Astrocyte of the spinal cord (primary cell): ENCODE measurements around the gene GPR39.

Source experiments
- DNase-seq: peaks from one replicate; pipeline ENCODE4 v3.0.0; 2011; ENCODE audit warnings: low read depth, low spot score
- H3K4me3 ChIP-seq: 2 replicates; pipeline ENCODE4 v1.5.1; 2011; ENCODE audit warnings: low read depth, mild to moderate bottlenecking, low read length, moderate library complexity
- in situ Hi-C: cut with HindIII; loops from 2 replicates; pipeline ENCODE4 v1.10.0; 2017; ENCODE audit warnings: low sequenced_read_pairs
- TF ChIP-seq, protein P1 (sequence below): IDR thresholded peaks from 2 replicates; pipeline ENCODE4 v1.5.1; 2012; ENCODE audit warnings: low read depth, mild to moderate bottlenecking, low read length, inconsistent platforms

The GPR39 gene

DNA sequence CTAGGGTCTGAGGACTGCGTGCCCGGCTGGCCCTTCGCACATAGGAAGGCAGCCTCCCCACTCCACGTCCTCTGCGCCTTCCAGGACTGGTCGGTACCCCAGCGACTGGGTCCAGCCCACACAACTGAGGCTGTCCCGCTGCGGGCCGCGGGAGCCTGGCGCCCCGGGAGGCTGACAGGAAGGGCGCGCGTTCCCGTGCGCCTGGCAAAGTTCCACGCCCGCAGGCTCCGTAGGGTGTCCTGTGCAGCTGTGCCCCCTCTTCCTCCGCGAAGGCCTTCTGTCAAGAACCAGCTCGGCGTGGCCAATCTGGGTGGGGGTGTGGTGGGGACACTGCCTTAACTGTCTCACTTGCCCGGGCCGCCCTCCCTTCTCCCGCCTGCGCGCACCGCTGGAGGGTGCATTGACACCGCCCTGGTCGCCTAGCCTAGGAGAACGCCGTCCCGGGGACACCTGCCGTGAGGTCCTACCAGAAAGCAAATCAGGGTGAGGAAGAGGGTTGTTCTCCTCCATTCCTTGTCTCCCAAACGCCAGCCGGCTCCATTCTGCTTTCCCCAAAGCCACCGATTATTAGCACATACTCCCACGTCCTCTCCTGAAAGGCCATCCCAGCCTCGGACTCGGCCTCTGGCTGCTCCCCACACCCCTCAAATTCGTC, 254.0 kb downstream of the GPR39 start:
- peak overlapping the region; percentile 68 for H3K4me3 ChIP-seq
- in situ Hi-C loops, result no loop called here
- peak; percentile 65 for DNase-seq
- TF ChIP-seq, protein P1, sequence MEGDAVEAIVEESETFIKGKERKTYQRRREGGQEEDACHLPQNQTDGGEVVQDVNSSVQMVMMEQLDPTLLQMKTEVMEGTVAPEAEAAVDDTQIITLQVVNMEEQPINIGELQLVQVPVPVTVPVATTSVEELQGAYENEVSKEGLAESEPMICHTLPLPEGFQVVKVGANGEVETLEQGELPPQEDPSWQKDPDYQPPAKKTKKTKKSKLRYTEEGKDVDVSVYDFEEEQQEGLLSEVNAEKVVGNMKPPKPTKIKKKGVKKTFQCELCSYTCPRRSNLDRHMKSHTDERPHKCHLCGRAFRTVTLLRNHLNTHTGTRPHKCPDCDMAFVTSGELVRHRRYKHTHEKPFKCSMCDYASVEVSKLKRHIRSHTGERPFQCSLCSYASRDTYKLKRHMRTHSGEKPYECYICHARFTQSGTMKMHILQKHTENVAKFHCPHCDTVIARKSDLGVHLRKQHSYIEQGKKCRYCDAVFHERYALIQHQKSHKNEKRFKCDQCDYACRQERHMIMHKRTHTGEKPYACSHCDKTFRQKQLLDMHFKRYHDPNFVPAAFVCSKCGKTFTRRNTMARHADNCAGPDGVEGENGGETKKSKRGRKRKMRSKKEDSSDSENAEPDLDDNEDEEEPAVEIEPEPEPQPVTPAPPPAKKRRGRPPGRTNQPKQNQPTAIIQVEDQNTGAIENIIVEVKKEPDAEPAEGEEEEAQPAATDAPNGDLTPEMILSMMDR, result no peak

DNA sequence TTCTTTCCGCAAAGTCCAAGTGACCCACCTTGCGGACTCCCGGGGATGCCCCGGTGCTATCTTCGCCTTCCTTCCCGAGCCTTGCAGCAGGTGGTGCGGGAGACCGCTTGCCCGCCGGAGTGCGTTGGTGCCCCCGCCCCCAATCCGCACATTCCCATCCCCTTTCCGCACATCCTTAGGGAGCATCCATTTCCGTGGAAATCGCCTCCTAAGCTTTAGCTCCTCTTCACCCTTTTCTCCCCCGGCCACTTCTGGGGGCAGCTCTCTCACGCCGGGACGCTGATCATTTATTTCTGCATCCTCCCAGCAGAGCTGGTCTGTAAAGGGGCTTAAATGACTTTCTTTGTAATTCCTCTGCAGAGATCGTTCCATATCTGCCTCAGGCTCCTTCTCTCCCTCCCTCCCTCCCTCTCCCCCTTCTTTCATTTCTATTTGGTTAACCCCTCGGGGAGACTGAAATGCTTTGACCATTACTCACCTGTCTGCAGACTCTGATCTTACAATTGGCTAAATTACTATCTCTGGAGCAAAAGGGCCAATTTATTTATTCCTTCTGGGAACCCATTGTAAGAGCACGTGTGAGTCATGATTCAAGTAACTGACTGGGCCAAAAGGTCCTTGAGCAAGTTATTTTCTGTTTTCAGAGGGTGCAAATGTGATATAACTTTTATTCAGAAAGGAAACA, 254.7 kb downstream of the GPR39 start:
- peak overlapping the region; percentile 68 for H3K4me3 ChIP-seq

DNA sequence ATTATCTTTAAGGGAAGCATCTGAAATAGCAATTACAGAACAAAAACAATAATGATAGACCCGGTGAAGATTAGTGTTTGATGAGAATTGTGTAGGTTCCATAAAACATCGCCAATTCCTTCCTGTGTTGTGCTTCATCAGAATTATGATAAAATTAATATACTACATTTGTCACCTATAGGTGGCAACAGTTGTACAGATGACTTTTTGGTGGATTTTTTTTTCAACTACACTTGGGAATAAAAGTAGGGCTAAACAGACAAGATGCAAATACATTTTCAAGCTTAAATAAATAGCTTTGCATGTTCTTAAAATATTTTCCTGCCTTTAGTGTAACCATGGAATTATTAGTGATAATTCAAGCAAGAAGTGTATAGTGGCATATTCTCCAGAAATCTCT, 260.4 kb downstream of the GPR39 start:
- TF ChIP-seq, protein P1, result peak; percentile 2

More for the DNA sequence above, 254.7 kb downstream of the GPR39 start:
- TF ChIP-seq, protein P1, result no peak
- in situ Hi-C loops, result no loop called here
- peak; percentile 97 for DNase-seq

DNA sequence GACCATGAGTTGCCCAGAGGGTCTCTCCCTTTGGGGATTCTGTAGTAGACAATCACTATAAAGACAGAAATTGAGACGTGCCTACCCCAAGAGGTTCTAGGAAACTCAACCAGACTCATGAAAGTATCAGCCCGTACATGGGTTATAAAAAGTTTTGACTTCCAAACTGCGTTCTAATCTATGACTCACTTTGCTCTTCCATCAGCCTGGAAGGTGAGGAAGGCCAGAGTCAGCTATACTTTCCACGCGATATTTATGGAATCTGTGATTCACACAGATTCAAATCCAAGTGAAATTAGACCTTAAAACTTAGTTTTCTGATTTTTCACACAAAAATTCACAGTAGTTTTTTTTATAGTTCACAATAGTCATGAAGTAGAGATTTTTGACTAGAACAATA, 261.1 kb downstream of the GPR39 start:
- TF ChIP-seq, protein P1, result no peak
- DNase-seq, result peak; percentile 56
- H3K4me3 ChIP-seq, result no peak overlapping the region
- in situ Hi-C loops, result no loop called here

More for the DNA sequence above, 260.4 kb downstream of the GPR39 start:
- H3K4me3 ChIP-seq, result no peak overlapping the region
- no peak for DNase-seq
- in situ Hi-C loops, result no loop called here

DNA sequence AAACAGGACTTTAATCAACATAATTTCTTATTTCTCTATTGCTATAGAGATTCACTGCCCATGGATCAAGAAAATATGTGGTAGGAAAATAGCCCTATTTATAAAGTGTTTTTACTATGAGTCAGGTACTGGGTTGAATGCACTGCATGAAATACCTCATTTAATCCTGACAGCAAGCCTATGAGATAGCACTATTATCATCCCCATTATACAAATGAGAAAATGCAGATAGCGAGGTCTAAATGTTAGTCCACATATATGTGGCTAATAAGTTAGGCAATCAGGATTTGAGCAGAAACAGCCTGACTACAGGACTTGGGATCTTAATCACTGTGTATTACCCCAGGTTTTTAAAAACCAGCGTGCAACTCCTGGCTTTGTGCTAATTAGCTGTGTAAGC, 261.9 kb downstream of the GPR39 start:
- no peak overlapping the region for H3K4me3 ChIP-seq
- TF ChIP-seq, protein P1, result no peak
- DNase-seq, result peak; percentile 37
- in situ Hi-C loops, result no loop called here

- no peak overlapping the region for H3K4me3 ChIP-seq
- DNase-seq, result no peak
- TF ChIP-seq, protein P1, result no peak
- in situ Hi-C loops, result no loop called here
Observed at GRCh38 chr2:132680544-132680943, 263.9 kb downstream of the GPR39 start.
